K562 (cell line): Measurements from ENCODE around the gene RUVBL1. TPM values are rescaled to one million over a fixed set of nuclear protein-coding genes. Genes with fewer than 3 reads are reported as not detected.

Experiments
- ATAC-seq: fragments of 200-7000 bp; cut with Tn5 transposase; 3 replicates; pipeline ENCODE4 v1.9.1; 2020; ENCODE audit warnings: moderate library complexity
- BruUV-seq: library from RNA; stranded (reverse); fragments of 400-500 nt; replicated peaks from 2 replicates; lab custom pipeline; 2021; lab: Mats Ljungman, UMichigan
- CTCF ChIA-PET: fragments of 300-600 bp; formaldehyde crosslinking; extraction: SDS; loops from one replicate; lab custom pipeline; 2021; ENCODE audit warnings: low intra/inter-chr PET ratio; lab: Yijun Ruan, JAX
- POLR2A ChIA-PET: fragments of 300-600, 350-650 bp; sonication (Branson Sonifier 250); formaldehyde crosslinking; extraction: SDS; loops from one replicate; lab custom pipeline; 2021; ENCODE audit warnings: antibody characterized with exemption, inconsistent platforms; lab: Yijun Ruan, JAX
- DNase-seq, 4 experiments: peaks; one replicate each; pipeline versions ENCODE4 v3.0.0 to v3.0.0-alpha.2; 2011 to 2018; ENCODE audit warnings: low spot score in 3 of 4, mixed read lengths in 3 of 4; ENCODE audit errors: extremely low read depth in 1 of 4
- FAIRE-seq: peaks from 2 replicates; lab custom pipeline; 2011; peaks lifted over from hg19 to GRCh38; lab: Jason Lieb, UNC
- H2AFZ ChIP-seq: 2 replicates; pipeline ENCODE4 v1.6.0; 2011; ENCODE audit warnings: low read depth, low read length, control low read depth, inconsistent platforms
- H3K27ac ChIP-seq: fragments of 200-600 bp; 3 replicates; pipeline ENCODE4 v1.8.0; 2011; ENCODE audit warnings: low read depth, mild to moderate bottlenecking, control low read depth, inconsistent platforms, low read length, moderate library complexity, mixed read lengths; ENCODE audit errors: extremely low read depth
- H3K27me3 ChIP-seq, 2 experiments: fragments of 300-600 bp in 1 of 2; 2 replicates in 1 of 2; 3 replicates in 1 of 2; pipeline versions ENCODE4 v1.6.0 to v1.8.0; 2011; ENCODE audit warnings: inconsistent platforms in 2 of 2, low read length in 2 of 2, mild to moderate bottlenecking in 1 of 2, mixed read lengths in 1 of 2, moderate library complexity in 1 of 2; ENCODE audit not compliant: control insufficient read depth in 2 of 2, insufficient read depth in 2 of 2
- H3K36me3 ChIP-seq: fragments of 300-600 bp; 3 replicates; pipeline ENCODE4 v1.8.0; 2011; ENCODE audit warnings: mild to moderate bottlenecking, low read length, inconsistent platforms; ENCODE audit not compliant: control insufficient read depth, insufficient read depth
- H3K4me1 ChIP-seq, 2 experiments: fragments of 200-600 bp in 1 of 2; replicated peaks in 1 of 2; 2 replicates in 1 of 2; 3 replicates in 1 of 2; pipeline versions ENCODE4 v1.5.1 to v1.8.0; 2011; ENCODE audit warnings: inconsistent platforms in 2 of 2, low read length in 2 of 2, mild to moderate bottlenecking in 1 of 2, mixed read lengths in 1 of 2, moderate library complexity in 1 of 2; ENCODE audit not compliant: control insufficient read depth in 2 of 2, insufficient read depth in 2 of 2
- H3K4me2 ChIP-seq: 2 replicates; pipeline ENCODE4 v1.6.1; 2011; ENCODE audit warnings: low read length, control low read depth, inconsistent platforms, mixed read lengths; ENCODE audit not compliant: insufficient read depth
- H3K4me3 ChIP-seq: fragments of 200-600 bp; sonication (generic), shearing (Covaris generic); 2 replicates; pipeline ENCODE4 v1.5.1; 2016; ENCODE audit warnings: control low read depth, inconsistent platforms
- H3K79me2 ChIP-seq: fragments of 200-600 bp; 3 replicates; pipeline ENCODE4 v1.8.0; 2011; ENCODE audit warnings: low read length, inconsistent platforms; ENCODE audit not compliant: control insufficient read depth, insufficient read depth
- H3K9ac ChIP-seq, 2 experiments: 2 replicates each; pipeline versions ENCODE4 v1.6.0 to v1.6.1; 2011; ENCODE audit warnings: low read depth in 2 of 2, low read length in 2 of 2, control low read depth in 1 of 2, inconsistent platforms in 1 of 2, mild to moderate bottlenecking in 1 of 2, mixed read lengths in 1 of 2; ENCODE audit not compliant: insufficient read depth in 1 of 2
- H3K9me1 ChIP-seq: one replicate; pipeline ENCODE4 v1.6.0; 2011; ENCODE audit warnings: inconsistent platforms, mild to moderate bottlenecking, low read length, moderate library complexity; ENCODE audit not compliant: control insufficient read depth, insufficient read depth
- H3K9me3 ChIP-seq: replicated peaks from 2 replicates; pipeline ENCODE4 v1.5.1; 2011; ENCODE audit warnings: low read depth, low read length, inconsistent platforms; ENCODE audit not compliant: control insufficient read depth, insufficient read depth
- H4K20me1 ChIP-seq: replicated peaks from 2 replicates; pipeline ENCODE4 v1.6.1; 2011; ENCODE audit warnings: low read length, inconsistent platforms, mixed read lengths; ENCODE audit not compliant: control insufficient read depth, insufficient read depth
- BRD9 ChIP-seq: fragments of 450-650 bp; IDR thresholded peaks from 2 replicates; pipeline ENCODE4 v1.6.1; 2018; ENCODE audit warnings: low read depth; ENCODE audit not compliant: partially characterized antibody
- CC2D1A ChIP-seq: fragments of 450-650 bp; IDR thresholded peaks from 2 replicates; pipeline ENCODE4 v1.6.1; 2017; ENCODE audit warnings: mild to moderate bottlenecking
- CEBPB ChIP-seq: fragments of 450-650 bp; IDR thresholded peaks from 2 replicates; pipeline ENCODE4 v1.6.1; 2016; ENCODE audit warnings: missing genetic modification characterization, missing compliant biosample characterization
- FOXM1 ChIP-seq, 2 experiments: fragments of 450-650 bp in 1 of 2; sonication (generic) in 1 of 2; formaldehyde crosslinking in 1 of 2; IDR thresholded peaks; 2 replicates each; pipeline versions ENCODE4 v1.6.1 to v1.9.0; 2017 to 2022; ENCODE audit warnings: low read depth in 2 of 2, mild to moderate bottlenecking in 2 of 2, missing genetic modification reagents in 1 of 2, moderate library complexity in 1 of 2
- HDGF ChIP-seq: fragments of 450-650 bp; IDR thresholded peaks from 2 replicates; pipeline ENCODE4 v1.6.1; 2016
- MED1 ChIP-seq: sonication (generic); formaldehyde crosslinking; IDR thresholded peaks from 2 replicates; pipeline ENCODE4 v1.8.1; 2023; ENCODE audit warnings: missing genetic modification reagents, borderline replicate concordance
- RAD21 ChIP-seq, 2 experiments: fragments of 250-450 bp in 1 of 2; fragments of 450-650 bp in 1 of 2; sonication (Bioruptor Pico) in 1 of 2; formaldehyde crosslinking in 1 of 2; IDR thresholded peaks in 1 of 2; conservative IDR thresholded peaks in 1 of 2; 2 replicates each; pipeline versions ENCODE4 v1.4.0 to v1.8.0; 2020 to 2022; ENCODE audit warnings: mild to moderate bottlenecking in 2 of 2, moderate library complexity in 1 of 2
- SMC3 ChIP-seq: conservative IDR thresholded peaks from 2 replicates; pipeline ENCODE4 v1.6.1; 2011; ENCODE audit warnings: low read depth, low read length, improper control_type of control experiment; ENCODE audit not compliant: insufficient read depth
- USF2 ChIP-seq: sonication (generic); formaldehyde crosslinking; IDR thresholded peaks from 2 replicates; pipeline ENCODE4 v1.5.0; 2020; ENCODE audit warnings: missing genetic modification reagents
- XRCC3 ChIP-seq: fragments of 450-650 bp; IDR thresholded peaks from 2 replicates; pipeline ENCODE4 v1.6.1; 2017; ENCODE audit warnings: mild to moderate bottlenecking, moderate library complexity
- ZBTB17 ChIP-seq: fragments of 450-650 bp; formaldehyde crosslinking; IDR thresholded peaks from 2 replicates; pipeline ENCODE4 v1.4.0; 2020; ENCODE audit warnings: mild to moderate bottlenecking
- ZNF143 ChIP-seq: sonication (generic); formaldehyde crosslinking; IDR thresholded peaks from 2 replicates; pipeline ENCODE4 v1.9.0; 2022; ENCODE audit warnings: mild to moderate bottlenecking, missing genetic modification reagents
- WGBS: fragments of 100-300 bp; shearing (Covaris generic); methylation state at CpG from one replicate; pipeline ENCODE4 v1.1.6; 2016; ENCODE audit warnings: low coverage, mixed read lengths; ENCODE audit not compliant: insufficient coverage; ENCODE audit errors: missing lambda C conversion rate; 5-methylcytosine and 5-hydroxymethylcytosine counted together
- in situ Hi-C: fragments of 300-500 bp; cut with MboI; formaldehyde crosslinking; loops from 4 replicates; pipeline ENCODE4 v1.15.0; 2018; ENCODE audit warnings: inconsistent platforms, mixed read lengths
- intact Hi-C: fragments of 100-400 bp; cut with micrococcal nuclease; formaldehyde crosslinking; loops from 2 replicates; pipeline ENCODE4 v1.14.2; 2022
- polyA plus RNA-seq, 8 experiments: library from polyadenylated mRNA; depleted of rRNA in 4 of 8; stranded (reverse) in 5 of 8; unstranded in 3 of 8; fragments of >200 nt; fragmentation: Nextera tagmentation in 2 of 8; fragmentation: Illumina TruSeq in 1 of 8; extraction: Ambion mirVana in 2 of 8; extraction: Trizol in 1 of 8; gene quantifications; 2 replicates each; pipeline versions ENCODE4 v1.2.1 to v1.2.3, GENCODE V29; 2011 to 2014; ENCODE audit warnings: inconsistent platforms in 1 of 8, missing spikeins in 1 of 8
- total RNA-seq, 7 experiments: library from RNA; depleted of rRNA in 6 of 7; stranded (reverse); fragments of >200 nt in 6 of 7; fragmentation: Illumina TruSeq in 2 of 7; extraction: Trizol in 2 of 7; gene quantifications; 2 replicates each; pipeline versions ENCODE4 v1.2.1 to v1.2.3, GENCODE V29; 2011 to 2021; ENCODE audit warnings: low replicate concordance in 1 of 7
- TF ChIP-seq, protein P1 (sequence below), 2 experiments: fragments of 450-650 bp; formaldehyde crosslinking in 1 of 2; IDR thresholded peaks; 2 replicates each; pipeline versions ENCODE4 v1.4.0 to v1.6.1; 2014 to 2020; ENCODE audit warnings: mild to moderate bottlenecking in 2 of 2, borderline replicate concordance in 1 of 2, low read depth in 1 of 2

The RUVBL1 gene
- total and polyA plus RNA-seq, 9 of the 15 experiments (the other 6 are each of a cell fraction or from before 2014, with no cell fraction given) = 20.7 to 147 (median 113) TPM

GRCh38 chr3:128133273-128133883, 9.8 kb upstream of the RUVBL1 start:
- Histone ChIP-seq H3K36me3 (no peaks in the 10 kb centered on the region), H3K79me2 (no peaks in the 10 kb centered on the region), H2AFZ (no peak overlapping the region), H3K4me1 (peaks cover 0 to 2% of the 10 kb centered on the region in 2 experiments; a peak in 2 of 5 replicates), H3K27ac (no peak overlapping the region), H3K9ac (no peak overlapping the region), H4K20me1 (no peaks in the 10 kb centered on the region), H3K9me3 (no peaks in the 10 kb centered on the region), H3K4me3 (no peak overlapping the region), H3K27me3 (no peaks in the 10 kb centered on the region), H3K9me1 (no peaks in the 10 kb centered on the region), H3K4me2 (no peak overlapping the region)
- FAIRE-seq (peak; percentile 89), ATAC-seq (peak; percentile 92), DNase-seq (peak in 1 of 4 experiments; percentile 56)
- CTCF ChIA-PET = interaction anchor here (1.1 to 1.4 kb wide), 2 partner anchors 38 to 280 kb away, joined by 4 read pairs; no protein-coding TSS in a partner anchor
- POLR2A ChIA-PET = interaction anchor here (0.7 to 2.1 kb wide), 3 partner anchors 10 to 64 kb away, joined by 3 to 9 read pairs (median 5); partner anchors contain the start of gene RUVBL1
- intact Hi-C loops = loop anchor here (2.0 to 10.0 kb wide), 4 partner anchors 39 to 479 kb away; no protein-coding TSS in a partner anchor
- WGBS = 28% methylated on average over 3 of the region's 3 CpGs
- no TSS peak for BruUV-seq
- in situ Hi-C loops = loop anchor here (10.0 kb wide), 1 partner anchor 279 kb away; no protein-coding TSS in a partner anchor
- TF ChIP-seq, protein P1, sequence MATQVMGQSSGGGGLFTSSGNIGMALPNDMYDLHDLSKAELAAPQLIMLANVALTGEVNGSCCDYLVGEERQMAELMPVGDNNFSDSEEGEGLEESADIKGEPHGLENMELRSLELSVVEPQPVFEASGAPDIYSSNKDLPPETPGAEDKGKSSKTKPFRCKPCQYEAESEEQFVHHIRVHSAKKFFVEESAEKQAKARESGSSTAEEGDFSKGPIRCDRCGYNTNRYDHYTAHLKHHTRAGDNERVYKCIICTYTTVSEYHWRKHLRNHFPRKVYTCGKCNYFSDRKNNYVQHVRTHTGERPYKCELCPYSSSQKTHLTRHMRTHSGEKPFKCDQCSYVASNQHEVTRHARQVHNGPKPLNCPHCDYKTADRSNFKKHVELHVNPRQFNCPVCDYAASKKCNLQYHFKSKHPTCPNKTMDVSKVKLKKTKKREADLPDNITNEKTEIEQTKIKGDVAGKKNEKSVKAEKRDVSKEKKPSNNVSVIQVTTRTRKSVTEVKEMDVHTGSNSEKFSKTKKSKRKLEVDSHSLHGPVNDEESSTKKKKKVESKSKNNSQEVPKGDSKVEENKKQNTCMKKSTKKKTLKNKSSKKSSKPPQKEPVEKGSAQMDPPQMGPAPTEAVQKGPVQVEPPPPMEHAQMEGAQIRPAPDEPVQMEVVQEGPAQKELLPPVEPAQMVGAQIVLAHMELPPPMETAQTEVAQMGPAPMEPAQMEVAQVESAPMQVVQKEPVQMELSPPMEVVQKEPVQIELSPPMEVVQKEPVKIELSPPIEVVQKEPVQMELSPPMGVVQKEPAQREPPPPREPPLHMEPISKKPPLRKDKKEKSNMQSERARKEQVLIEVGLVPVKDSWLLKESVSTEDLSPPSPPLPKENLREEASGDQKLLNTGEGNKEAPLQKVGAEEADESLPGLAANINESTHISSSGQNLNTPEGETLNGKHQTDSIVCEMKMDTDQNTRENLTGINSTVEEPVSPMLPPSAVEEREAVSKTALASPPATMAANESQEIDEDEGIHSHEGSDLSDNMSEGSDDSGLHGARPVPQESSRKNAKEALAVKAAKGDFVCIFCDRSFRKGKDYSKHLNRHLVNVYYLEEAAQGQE (IDR thresholded peaks at IDR 0.05; ENCODE audit: borderline replicate concordance) = peak; percentile 76
- TF ChIP-seq, protein P1 (CRISPR knock-in tag; IDR thresholded peaks at IDR 0.05; ENCODE audit: low read depth) = no peak
- TF ChIP-seq XRCC3 (no peak), HDGF (no peak), FOXM1 (IDR thresholded peaks at IDR 0.05; ENCODE audit: low read depth) (no peak), FOXM1 (CRISPR knock-in tag; IDR thresholded peaks at IDR 0.05; ENCODE audit: low read depth) (no peak), RAD21 (CRISPR knock-in tag; conservative IDR thresholded peaks at IDR 0.05 in 1 of 2, IDR thresholded peaks at IDR 0.05 in 1 of 2) (peak; percentile 43 to 91), USF2 (CRISPR knock-in tag) (no peak), CC2D1A (0 out of 2 replicates have a peak, but pooled peaks have one; percentile 44), BRD9 (no peak), CEBPB (tag) (peak; percentile 74), SMC3 (peak; percentile 73), ZBTB17 (CRISPR knock-in tag) (no peak), MED1 (no peak), ZNF143 (CRISPR knock-in tag) (no peak)
